ENCODE results near the gene ZNF646. TPM values are rescaled to one million over a fixed set of nuclear protein-coding genes. Genes with fewer than 3 reads are reported as not detected.
"Not testable (repeated sequence)": the region's sequence is repeated elsewhere in the genome, so short reads cannot be mapped to it uniquely, and the experiment has no call there.

The ZNF646 gene
- total RNA-seq, 1 donor from 2014 or later, result 17.2 TPM

DNA sequence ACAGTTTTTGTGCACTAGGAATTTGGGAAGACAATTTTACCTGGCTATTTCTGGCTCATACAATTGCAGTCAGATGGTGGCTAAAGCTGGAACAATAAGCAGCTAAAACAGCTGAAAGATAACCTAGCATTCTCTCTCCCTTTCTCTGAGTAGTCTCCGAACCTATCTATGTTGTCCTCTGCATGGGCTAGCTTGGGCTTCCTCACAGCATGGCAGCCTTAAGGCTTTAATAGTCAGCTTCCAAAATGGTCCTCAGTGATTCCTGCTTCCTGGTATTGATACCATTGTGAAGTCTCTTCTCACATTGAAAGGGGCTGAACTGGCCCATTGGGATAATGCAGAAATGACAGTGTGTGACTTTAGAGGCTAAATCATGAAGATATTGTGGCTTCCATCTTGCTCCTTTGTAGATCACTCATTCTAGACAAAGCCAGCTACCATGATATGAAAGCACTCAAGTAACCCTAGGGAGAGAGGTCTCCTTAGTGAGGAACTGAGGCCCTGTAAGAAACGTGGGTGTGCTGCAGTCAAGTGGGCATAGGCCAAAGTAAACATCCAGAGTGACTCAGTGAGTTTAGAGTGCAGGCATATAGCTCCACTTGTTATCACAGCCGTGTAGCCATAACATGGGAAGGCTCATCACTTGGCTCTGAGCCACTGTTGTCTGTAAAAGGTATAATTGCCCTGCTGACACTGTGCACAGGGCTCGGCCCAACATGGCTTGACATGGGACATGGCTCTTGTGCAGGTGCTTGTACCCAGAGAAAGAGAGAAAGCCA is 25.8 kb downstream of the ZNF646 start:
- peaks cover 8% of the 10 kb centered on the region for H3K9me3 Mint-ChIP-seq (ENCODE audit: unreplicated experiment)
- peak overlapping the region; percentile 0 for H3K4me2 ChIP-seq (ENCODE audit: low read length)
- no peak overlapping the region for H2AFZ ChIP-seq (ENCODE audit: low read depth, low read length)
- H3K9ac ChIP-seq (ENCODE audit: low read length), result no peak overlapping the region
- no peaks in the 10 kb centered on the region for H3K36me3 ChIP-seq (ENCODE audit: insufficient read depth, low read length)
- no peak overlapping the region for H3K27ac Mint-ChIP-seq (ENCODE audit: unreplicated experiment)
- no peak overlapping the region for H3K27ac ChIP-seq (ENCODE audit: low read depth, low read length)
- no peak for TF ChIP-seq EZH2 (IDR thresholded peaks at IDR 0.05; ENCODE audit: insufficient read depth, low read length)
- TF ChIP-seq, protein P1, sequence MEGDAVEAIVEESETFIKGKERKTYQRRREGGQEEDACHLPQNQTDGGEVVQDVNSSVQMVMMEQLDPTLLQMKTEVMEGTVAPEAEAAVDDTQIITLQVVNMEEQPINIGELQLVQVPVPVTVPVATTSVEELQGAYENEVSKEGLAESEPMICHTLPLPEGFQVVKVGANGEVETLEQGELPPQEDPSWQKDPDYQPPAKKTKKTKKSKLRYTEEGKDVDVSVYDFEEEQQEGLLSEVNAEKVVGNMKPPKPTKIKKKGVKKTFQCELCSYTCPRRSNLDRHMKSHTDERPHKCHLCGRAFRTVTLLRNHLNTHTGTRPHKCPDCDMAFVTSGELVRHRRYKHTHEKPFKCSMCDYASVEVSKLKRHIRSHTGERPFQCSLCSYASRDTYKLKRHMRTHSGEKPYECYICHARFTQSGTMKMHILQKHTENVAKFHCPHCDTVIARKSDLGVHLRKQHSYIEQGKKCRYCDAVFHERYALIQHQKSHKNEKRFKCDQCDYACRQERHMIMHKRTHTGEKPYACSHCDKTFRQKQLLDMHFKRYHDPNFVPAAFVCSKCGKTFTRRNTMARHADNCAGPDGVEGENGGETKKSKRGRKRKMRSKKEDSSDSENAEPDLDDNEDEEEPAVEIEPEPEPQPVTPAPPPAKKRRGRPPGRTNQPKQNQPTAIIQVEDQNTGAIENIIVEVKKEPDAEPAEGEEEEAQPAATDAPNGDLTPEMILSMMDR (IDR thresholded peaks at IDR 0.05; ENCODE audit: insufficient read depth, low read depth, low read length), result no peak
- peaks cover 5% of the 10 kb centered on the region for H3K4me1 ChIP-seq (ENCODE audit: insufficient read depth, low read length)
- H4K20me1 ChIP-seq (ENCODE audit: insufficient read depth, low read length), result no peaks in the 10 kb centered on the region
- no peaks in the 10 kb centered on the region for H3K27me3 ChIP-seq (ENCODE audit: insufficient read depth, low read length)
- peak; percentile 44 for DNase-seq (ENCODE audit: low read depth)
- no peak for FAIRE-seq
- H3K9me3 ChIP-seq (ENCODE audit: insufficient read depth, low read depth, low read length), result no peaks in the 10 kb centered on the region
- H3K4me1 Mint-ChIP-seq (ENCODE audit: low read depth, unreplicated experiment), result peaks cover 3% of the 10 kb centered on the region
- no peaks in the 10 kb centered on the region for H3K79me2 ChIP-seq (ENCODE audit: insufficient read depth, low read length)
- no peaks in the 10 kb centered on the region for H3K27me3 Mint-ChIP-seq (ENCODE audit: low read depth, unreplicated experiment)
- H3K36me3 Mint-ChIP-seq (ENCODE audit: low read depth, unreplicated experiment), result no peaks in the 10 kb centered on the region
- H3K4me3 Mint-ChIP-seq (ENCODE audit: unreplicated experiment), result no peak overlapping the region
- no peak overlapping the region for H3K4me3 ChIP-seq (ENCODE audit: insufficient read depth, low read depth, low read length)

DNA sequence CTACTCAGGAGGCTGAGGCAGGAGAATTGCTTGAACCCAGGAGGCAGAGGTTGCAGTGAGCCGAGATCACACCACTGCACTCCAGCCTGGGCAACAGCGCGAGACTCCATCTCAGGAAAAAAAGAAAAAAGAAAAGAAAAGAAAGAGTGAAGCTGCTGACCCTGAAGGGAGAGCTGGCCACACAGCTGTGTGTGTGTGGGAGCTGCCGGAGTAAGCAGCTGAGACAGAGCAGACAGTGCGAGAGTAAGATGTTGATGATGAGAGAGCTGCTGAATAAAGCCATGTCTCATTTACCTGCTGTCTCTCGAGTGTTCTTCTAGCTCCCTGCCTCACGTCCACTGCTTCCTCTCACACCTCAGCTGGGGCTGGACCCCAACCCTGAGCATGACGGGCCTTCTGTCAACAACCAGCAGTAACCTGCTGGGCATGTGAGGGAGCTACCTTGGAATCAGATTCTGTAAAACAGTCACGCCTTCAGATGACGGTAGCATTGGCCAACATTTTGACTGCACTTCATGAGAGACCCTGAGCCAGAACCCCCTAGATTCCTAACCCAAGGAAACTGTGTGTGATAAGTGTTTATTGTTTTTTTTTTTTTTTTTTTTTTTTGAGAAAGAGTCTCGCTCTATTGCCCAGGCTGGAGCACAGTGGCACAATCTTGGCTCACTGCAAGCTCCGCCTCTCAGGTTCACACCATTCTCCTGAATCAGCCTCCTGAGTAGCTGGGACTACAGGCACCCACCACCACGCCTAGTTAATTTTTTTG is 26.8 kb downstream of the ZNF646 start:
- not testable (repeated sequence) for H3K27me3 Mint-ChIP-seq (ENCODE audit: low read depth, unreplicated experiment); H3K4me1 Mint-ChIP-seq (ENCODE audit: low read depth, unreplicated experiment); H3K36me3 Mint-ChIP-seq (ENCODE audit: low read depth, unreplicated experiment); H3K27ac Mint-ChIP-seq (ENCODE audit: unreplicated experiment); H3K4me3 ChIP-seq (ENCODE audit: insufficient read depth, low read depth, low read length); H3K9me3 ChIP-seq (ENCODE audit: insufficient read depth, low read depth, low read length); FAIRE-seq; H3K79me2 ChIP-seq (ENCODE audit: insufficient read depth, low read length); H3K27me3 ChIP-seq (ENCODE audit: insufficient read depth, low read length); H3K27ac ChIP-seq (ENCODE audit: low read depth, low read length); H3K9me3 Mint-ChIP-seq (ENCODE audit: unreplicated experiment); H3K36me3 ChIP-seq (ENCODE audit: insufficient read depth, low read length); H4K20me1 ChIP-seq (ENCODE audit: insufficient read depth, low read length); H3K9ac ChIP-seq (ENCODE audit: low read length); H3K4me3 Mint-ChIP-seq (ENCODE audit: unreplicated experiment); H2AFZ ChIP-seq (ENCODE audit: low read depth, low read length); H3K4me1 ChIP-seq (ENCODE audit: insufficient read depth, low read length); H3K4me2 ChIP-seq (ENCODE audit: low read length); DNase-seq (ENCODE audit: low read depth)

DNA sequence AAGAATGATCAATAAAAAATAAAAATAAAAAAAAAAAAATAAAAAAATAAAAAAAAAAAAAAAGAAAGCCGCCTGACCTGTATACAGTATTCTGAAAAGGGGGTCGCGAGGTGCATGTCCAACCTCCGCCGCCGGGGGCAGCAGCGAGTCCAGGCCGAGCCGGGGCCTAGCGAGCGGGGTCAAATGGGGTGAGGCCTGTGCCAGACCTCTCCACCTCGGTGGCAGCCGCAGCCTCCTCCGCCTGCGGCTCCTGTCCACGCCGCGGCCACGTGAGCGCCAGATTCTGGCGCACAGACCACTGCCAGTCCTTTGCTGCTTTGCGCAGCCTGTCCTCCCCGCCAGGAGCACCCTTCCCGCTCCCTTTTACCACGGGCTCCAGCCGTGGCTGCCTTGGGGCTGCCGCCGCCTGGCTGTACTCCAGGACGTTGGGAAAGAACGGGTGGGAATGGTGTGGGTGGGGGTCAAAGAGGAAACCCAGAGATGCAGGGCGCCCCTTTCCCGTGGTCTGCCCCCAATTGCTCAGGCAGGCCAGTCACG is 31.5 kb downstream of the ZNF646 start:
- Histone ChIP-seq H3K4me2 (ENCODE audit: low read length) (peak overlapping the region; percentile 33), H2AFZ (ENCODE audit: low read depth, low read length) (peak overlapping the region; percentile 86), H3K27ac (ENCODE audit: low read depth, low read length) (no peak overlapping the region), H3K36me3 (ENCODE audit: insufficient read depth, low read length) (no peaks in the 10 kb centered on the region), H3K4me3 (ENCODE audit: insufficient read depth, low read depth, low read length) (no peak overlapping the region), H3K4me1 (ENCODE audit: insufficient read depth, low read length) (peaks cover 9% of the 10 kb centered on the region), H3K9ac (ENCODE audit: low read length) (no peak overlapping the region), H3K79me2 (ENCODE audit: insufficient read depth, low read length) (peaks cover 20% of the 10 kb centered on the region), H3K9me3 (ENCODE audit: insufficient read depth, low read depth, low read length) (no peaks in the 10 kb centered on the region), H4K20me1 (ENCODE audit: insufficient read depth, low read length) (no peaks in the 10 kb centered on the region), H3K27me3 (ENCODE audit: insufficient read depth, low read length) (no peaks in the 10 kb centered on the region)
- no peak for DNase-seq (ENCODE audit: low read depth)
- H3K27me3 Mint-ChIP-seq (ENCODE audit: low read depth, unreplicated experiment), result no peaks in the 10 kb centered on the region
- peaks cover 9% of the 10 kb centered on the region for H3K36me3 Mint-ChIP-seq (ENCODE audit: low read depth, unreplicated experiment)
- TF ChIP-seq EZH2 (IDR thresholded peaks at IDR 0.05; ENCODE audit: insufficient read depth, low read length), result no peak
- TF ChIP-seq, protein P1 (IDR thresholded peaks at IDR 0.05; ENCODE audit: insufficient read depth, low read depth, low read length), result peak; percentile 36
- no peaks in the 10 kb centered on the region for H3K9me3 Mint-ChIP-seq (ENCODE audit: unreplicated experiment)
- H3K27ac Mint-ChIP-seq (ENCODE audit: unreplicated experiment), result no peak overlapping the region
- no peak overlapping the region for H3K4me3 Mint-ChIP-seq (ENCODE audit: unreplicated experiment)
- H3K4me1 Mint-ChIP-seq (ENCODE audit: low read depth, unreplicated experiment), result peaks cover 5% of the 10 kb centered on the region
- FAIRE-seq, result no peak
